ENCODE measurements around the gene JADE3.

Gene JADE3

GRCh38 chrX:46989548-46989947 is 77.3 kb downstream of the JADE3 start:
- H2AFZ ChIP-seq (ENCODE audit: low read depth, low read length), result no peak overlapping the region
- H4K20me1 ChIP-seq (ENCODE audit: insufficient read depth, low read length), result no peaks in the 10 kb centered on the region
- H3K27ac ChIP-seq (ENCODE audit: low read length), result no peak overlapping the region
- DNase-seq, result no peak
- no peaks in the 10 kb centered on the region for H3K27me3 ChIP-seq (ENCODE audit: insufficient read depth, low read length, poor library complexity)
- peaks cover 39% of the 10 kb centered on the region for H3K36me3 ChIP-seq (ENCODE audit: insufficient read depth, low read length)
- H3K4me2 ChIP-seq (ENCODE audit: insufficient read depth, low read length), result no peak overlapping the region
- H3K4me1 ChIP-seq (ENCODE audit: insufficient read depth, low read length), result no peaks in the 10 kb centered on the region
- no peak for ATAC-seq (ENCODE audit: insufficient read depth, low read depth)
- TF ChIP-seq EZH2 (IDR thresholded peaks at IDR 0.05; ENCODE audit: borderline replicate concordance, low read depth, low read length, severe bottlenecking) (no peak), CTCF (IDR thresholded peaks at IDR 0.05; ENCODE audit: borderline replicate concordance, extremely low read depth, low read length, poor library complexity, severe bottlenecking) (no peak)
- no peak overlapping the region for H3K4me3 ChIP-seq (ENCODE audit: low read depth in 1 of 2, low read length in 2 of 2)
- no peaks in the 10 kb centered on the region for H3K9me3 ChIP-seq (ENCODE audit: insufficient read depth, low read length, severe bottlenecking)
- H3K79me2 ChIP-seq (ENCODE audit: insufficient read depth, low read length), result peaks cover 4% of the 10 kb centered on the region; the same call in 1 of the 2 replicates
- H3K9ac ChIP-seq (ENCODE audit: low read depth, low read length), result no peak overlapping the region

- TF ChIP-seq EZH2 (IDR thresholded peaks at IDR 0.05; ENCODE audit: borderline replicate concordance, low read depth, low read length, severe bottlenecking) (no peak), CTCF (IDR thresholded peaks at IDR 0.05; ENCODE audit: borderline replicate concordance, extremely low read depth, low read length, poor library complexity, severe bottlenecking) (no peak)
- Histone ChIP-seq H3K4me3 (ENCODE audit: low read depth in 1 of 2, low read length in 2 of 2) (no peak overlapping the region), H3K4me1 (ENCODE audit: insufficient read depth, low read length) (no peaks in the 10 kb centered on the region), H3K36me3 (ENCODE audit: insufficient read depth, low read length) (peaks cover 27% of the 10 kb centered on the region; the same call in 1 of the 2 replicates), H4K20me1 (ENCODE audit: insufficient read depth, low read length) (no peaks in the 10 kb centered on the region), H2AFZ (ENCODE audit: low read depth, low read length) (no peak overlapping the region), H3K27me3 (ENCODE audit: insufficient read depth, low read length, poor library complexity) (no peaks in the 10 kb centered on the region), H3K4me2 (ENCODE audit: insufficient read depth, low read length) (no peak overlapping the region), H3K27ac (ENCODE audit: low read length) (no peak overlapping the region), H3K79me2 (ENCODE audit: insufficient read depth, low read length) (peaks cover 4% of the 10 kb centered on the region; the same call in 1 of the 2 replicates), H3K9me3 (ENCODE audit: insufficient read depth, low read length, severe bottlenecking) (no peaks in the 10 kb centered on the region), H3K9ac (ENCODE audit: low read depth, low read length) (no peak overlapping the region)
- ATAC-seq (ENCODE audit: insufficient read depth, low read depth) (no peak), DNase-seq (no peak)
These were observed 79.4 kb downstream of the JADE3 start for GRCh38 chrX:46991664-46992063.

- H2AFZ ChIP-seq (ENCODE audit: low read depth, low read length), result no peak overlapping the region
- H3K27me3 ChIP-seq (ENCODE audit: insufficient read depth, low read length, poor library complexity), result no peaks in the 10 kb centered on the region
- peaks cover 25% of the 10 kb centered on the region; the same call in 1 of the 2 replicates for H3K36me3 ChIP-seq (ENCODE audit: insufficient read depth, low read length)
- no peaks in the 10 kb centered on the region for H3K9me3 ChIP-seq (ENCODE audit: insufficient read depth, low read length, severe bottlenecking)
- ATAC-seq (ENCODE audit: insufficient read depth, low read depth), result no peak
- no peak for DNase-seq
- TF ChIP-seq EZH2 (IDR thresholded peaks at IDR 0.05; ENCODE audit: borderline replicate concordance, low read depth, low read length, severe bottlenecking), result no peak
- no peak for TF ChIP-seq CTCF (IDR thresholded peaks at IDR 0.05; ENCODE audit: borderline replicate concordance, extremely low read depth, low read length, poor library complexity, severe bottlenecking)
- H3K79me2 ChIP-seq (ENCODE audit: insufficient read depth, low read length), result peaks cover 4% of the 10 kb centered on the region; the same call in 1 of the 2 replicates
- H3K9ac ChIP-seq (ENCODE audit: low read depth, low read length), result no peak overlapping the region
- H3K27ac ChIP-seq (ENCODE audit: low read length), result no peak overlapping the region
- H4K20me1 ChIP-seq (ENCODE audit: insufficient read depth, low read length), result no peaks in the 10 kb centered on the region
- H3K4me1 ChIP-seq (ENCODE audit: insufficient read depth, low read length), result no peaks in the 10 kb centered on the region
- no peak overlapping the region for H3K4me2 ChIP-seq (ENCODE audit: insufficient read depth, low read length)
- no peak overlapping the region for H3K4me3 ChIP-seq (ENCODE audit: low read depth in 1 of 2, low read length in 2 of 2)
These were observed 79.8 kb downstream of the JADE3 start for GRCh38 chrX:46992070-46992469.

- Histone ChIP-seq H3K9me3 (ENCODE audit: insufficient read depth, low read length, severe bottlenecking) (no peaks in the 10 kb centered on the region), H3K36me3 (ENCODE audit: insufficient read depth, low read length) (peaks cover 27% of the 10 kb centered on the region), H3K4me2 (ENCODE audit: insufficient read depth, low read length) (no peak overlapping the region), H3K79me2 (ENCODE audit: insufficient read depth, low read length) (peaks cover 4% of the 10 kb centered on the region; the same call in 1 of the 2 replicates), H3K4me1 (ENCODE audit: insufficient read depth, low read length) (no peaks in the 10 kb centered on the region), H3K27me3 (ENCODE audit: insufficient read depth, low read length, poor library complexity) (no peaks in the 10 kb centered on the region), H2AFZ (ENCODE audit: low read depth, low read length) (no peak overlapping the region), H4K20me1 (ENCODE audit: insufficient read depth, low read length) (no peaks in the 10 kb centered on the region), H3K9ac (ENCODE audit: low read depth, low read length) (no peak overlapping the region), H3K27ac (ENCODE audit: low read length) (no peak overlapping the region), H3K4me3 (ENCODE audit: low read depth in 1 of 2, low read length in 2 of 2) (no peak overlapping the region)
- no peak for DNase-seq
- ATAC-seq (ENCODE audit: insufficient read depth, low read depth), result no peak
- TF ChIP-seq CTCF (IDR thresholded peaks at IDR 0.05; ENCODE audit: borderline replicate concordance, extremely low read depth, low read length, poor library complexity, severe bottlenecking) (no peak), EZH2 (IDR thresholded peaks at IDR 0.05; ENCODE audit: borderline replicate concordance, low read depth, low read length, severe bottlenecking) (no peak)
These were observed 81.9 kb downstream of the JADE3 start for GRCh38 chrX:46994096-46994495.

Measured in DND-41 (cell line).